ENCODE data around the gene TANK. TPM values are rescaled to one million over a fixed set of nuclear protein-coding genes. Genes with fewer than 3 reads are reported as not detected.

Gene TANK
- total and polyA plus RNA-seq, 2 experiments from 2014 or later: 17.9 to 33.2 TPM

DNA sequence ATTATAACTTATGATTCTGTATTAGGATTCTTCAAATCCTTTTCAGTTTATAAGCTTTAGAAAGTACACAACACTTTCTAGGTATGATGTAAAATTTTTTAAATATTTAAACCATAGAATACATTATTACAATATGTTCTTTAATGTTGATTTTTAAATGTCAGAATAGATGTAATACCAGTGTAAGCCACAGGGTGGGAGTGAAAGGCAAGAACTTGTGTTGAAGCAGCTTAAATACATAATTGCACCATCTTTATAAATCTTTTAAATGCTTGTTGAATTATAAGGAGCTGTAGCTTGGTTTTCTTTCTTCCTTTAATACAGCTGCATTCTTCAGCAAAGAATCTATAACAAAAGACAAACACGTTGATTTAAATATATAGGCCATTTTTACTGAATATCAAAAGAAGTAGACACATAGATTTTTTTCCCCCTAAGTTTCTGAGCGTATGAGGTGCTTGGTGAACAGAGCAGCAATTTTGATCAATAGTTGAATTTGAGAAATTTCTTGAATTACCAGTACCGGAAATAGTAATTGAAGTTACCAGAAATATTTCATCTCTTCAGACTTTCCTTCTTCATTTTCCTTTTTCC lies 63.0 kb downstream of the TANK start:
- TF ChIP-seq, protein P1, sequence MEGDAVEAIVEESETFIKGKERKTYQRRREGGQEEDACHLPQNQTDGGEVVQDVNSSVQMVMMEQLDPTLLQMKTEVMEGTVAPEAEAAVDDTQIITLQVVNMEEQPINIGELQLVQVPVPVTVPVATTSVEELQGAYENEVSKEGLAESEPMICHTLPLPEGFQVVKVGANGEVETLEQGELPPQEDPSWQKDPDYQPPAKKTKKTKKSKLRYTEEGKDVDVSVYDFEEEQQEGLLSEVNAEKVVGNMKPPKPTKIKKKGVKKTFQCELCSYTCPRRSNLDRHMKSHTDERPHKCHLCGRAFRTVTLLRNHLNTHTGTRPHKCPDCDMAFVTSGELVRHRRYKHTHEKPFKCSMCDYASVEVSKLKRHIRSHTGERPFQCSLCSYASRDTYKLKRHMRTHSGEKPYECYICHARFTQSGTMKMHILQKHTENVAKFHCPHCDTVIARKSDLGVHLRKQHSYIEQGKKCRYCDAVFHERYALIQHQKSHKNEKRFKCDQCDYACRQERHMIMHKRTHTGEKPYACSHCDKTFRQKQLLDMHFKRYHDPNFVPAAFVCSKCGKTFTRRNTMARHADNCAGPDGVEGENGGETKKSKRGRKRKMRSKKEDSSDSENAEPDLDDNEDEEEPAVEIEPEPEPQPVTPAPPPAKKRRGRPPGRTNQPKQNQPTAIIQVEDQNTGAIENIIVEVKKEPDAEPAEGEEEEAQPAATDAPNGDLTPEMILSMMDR (IDR thresholded peaks at IDR 0.05; ENCODE audit: low read depth, low read length): peak; percentile 57
- no peaks in the 10 kb centered on the region for H3K27me3 ChIP-seq
- H3K36me3 ChIP-seq: peaks cover 13% of the 10 kb centered on the region
- H3K4me3 ChIP-seq: no peak overlapping the region
- no peaks in the 10 kb centered on the region for H3K4me1 ChIP-seq (ENCODE audit: low read depth)
- H3K9me3 ChIP-seq (ENCODE audit: low read depth): no peaks in the 10 kb centered on the region
- peak; percentile 43 to 68 for DNase-seq (ENCODE audit: low read depth in 1 of 2, low spot score in 1 of 2)
- H3K27ac ChIP-seq: no peak overlapping the region

- H3K4me3 ChIP-seq: no peak overlapping the region
- TF ChIP-seq, protein P1 (IDR thresholded peaks at IDR 0.05; ENCODE audit: low read depth, low read length): no peak
- H3K27ac ChIP-seq: no peak overlapping the region
- H3K4me1 ChIP-seq (ENCODE audit: low read depth): peaks cover 20% of the 10 kb centered on the region
- no peaks in the 10 kb centered on the region for H3K27me3 ChIP-seq
- DNase-seq (ENCODE audit: low read depth in 1 of 2, low spot score in 1 of 2): no peak
- no peaks in the 10 kb centered on the region for H3K9me3 ChIP-seq (ENCODE audit: low read depth)
- peaks cover 13% of the 10 kb centered on the region for H3K36me3 ChIP-seq
Observed at GRCh38 chr2:161228511-161229240, 68.4 kb downstream of the TANK start.

- H3K27me3 ChIP-seq: no peaks in the 10 kb centered on the region
- peaks cover 4% of the 10 kb centered on the region for H3K36me3 ChIP-seq
- peaks cover 20% of the 10 kb centered on the region for H3K4me1 ChIP-seq (ENCODE audit: low read depth)
- no peaks in the 10 kb centered on the region for H3K9me3 ChIP-seq (ENCODE audit: low read depth)
- TF ChIP-seq, protein P1 (IDR thresholded peaks at IDR 0.05; ENCODE audit: low read depth, low read length): no peak
- no peak overlapping the region for H3K27ac ChIP-seq
- no peak for DNase-seq (ENCODE audit: low read depth in 1 of 2, low spot score in 1 of 2)
- no peak overlapping the region for H3K4me3 ChIP-seq
Observed at GRCh38 chr2:161230959-161231358, 70.7 kb downstream of the TANK start.

GRCh38 chr2:161232571-161232970 lies 72.3 kb downstream of the TANK start:
- TF ChIP-seq, protein P1 (IDR thresholded peaks at IDR 0.05; ENCODE audit: low read depth, low read length): no peak
- H3K36me3 ChIP-seq: peaks cover 4% of the 10 kb centered on the region
- no peak overlapping the region for H3K4me3 ChIP-seq
- H3K9me3 ChIP-seq (ENCODE audit: low read depth): no peaks in the 10 kb centered on the region
- no peak for DNase-seq (ENCODE audit: low read depth in 1 of 2, low spot score in 1 of 2)
- H3K4me1 ChIP-seq (ENCODE audit: low read depth): peaks cover 25% of the 10 kb centered on the region
- no peaks in the 10 kb centered on the region for H3K27me3 ChIP-seq
- H3K27ac ChIP-seq: no peak overlapping the region

DNA sequence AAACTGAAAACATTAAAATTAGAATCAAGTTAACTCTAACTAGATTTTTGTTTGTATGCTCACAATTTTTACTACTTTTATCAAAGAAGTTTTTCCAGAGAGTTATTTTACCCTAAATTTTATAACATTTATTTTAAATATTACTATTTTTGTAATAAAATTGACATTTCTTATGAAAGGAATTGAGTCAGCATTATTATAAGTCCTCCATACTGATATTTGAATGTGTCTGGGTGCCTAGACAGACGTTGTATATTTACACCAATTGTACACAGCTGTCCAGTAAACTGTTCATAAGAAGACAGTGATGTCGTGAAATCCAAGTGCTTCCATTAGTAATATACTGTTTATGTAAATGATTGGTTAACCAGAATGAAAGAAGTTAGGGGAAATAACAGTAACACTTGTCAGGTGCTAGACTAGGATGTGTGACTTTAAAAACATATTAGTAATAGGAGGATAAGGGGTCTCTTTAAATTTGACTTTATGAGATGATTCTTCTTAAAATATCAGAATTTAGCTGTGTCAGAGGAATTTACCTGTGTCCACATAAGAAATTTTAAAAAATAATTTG lies 73.7 kb downstream of the TANK start:
- no peak overlapping the region for H3K27ac ChIP-seq
- peaks cover 4% of the 10 kb centered on the region for H3K36me3 ChIP-seq
- no peaks in the 10 kb centered on the region for H3K9me3 ChIP-seq (ENCODE audit: low read depth)
- H3K4me3 ChIP-seq: no peak overlapping the region
- H3K27me3 ChIP-seq: no peaks in the 10 kb centered on the region
- TF ChIP-seq, protein P1 (IDR thresholded peaks at IDR 0.05; ENCODE audit: low read depth, low read length): no peak
- DNase-seq (ENCODE audit: low read depth in 1 of 2, low spot score in 1 of 2): no peak
- peaks cover 28% of the 10 kb centered on the region for H3K4me1 ChIP-seq (ENCODE audit: low read depth)

Measured in cardiac muscle cell (in vitro differentiated cells and primary cell).